ENCODE results near the gene CRYBA2.

CRYBA2 gene

DNA sequence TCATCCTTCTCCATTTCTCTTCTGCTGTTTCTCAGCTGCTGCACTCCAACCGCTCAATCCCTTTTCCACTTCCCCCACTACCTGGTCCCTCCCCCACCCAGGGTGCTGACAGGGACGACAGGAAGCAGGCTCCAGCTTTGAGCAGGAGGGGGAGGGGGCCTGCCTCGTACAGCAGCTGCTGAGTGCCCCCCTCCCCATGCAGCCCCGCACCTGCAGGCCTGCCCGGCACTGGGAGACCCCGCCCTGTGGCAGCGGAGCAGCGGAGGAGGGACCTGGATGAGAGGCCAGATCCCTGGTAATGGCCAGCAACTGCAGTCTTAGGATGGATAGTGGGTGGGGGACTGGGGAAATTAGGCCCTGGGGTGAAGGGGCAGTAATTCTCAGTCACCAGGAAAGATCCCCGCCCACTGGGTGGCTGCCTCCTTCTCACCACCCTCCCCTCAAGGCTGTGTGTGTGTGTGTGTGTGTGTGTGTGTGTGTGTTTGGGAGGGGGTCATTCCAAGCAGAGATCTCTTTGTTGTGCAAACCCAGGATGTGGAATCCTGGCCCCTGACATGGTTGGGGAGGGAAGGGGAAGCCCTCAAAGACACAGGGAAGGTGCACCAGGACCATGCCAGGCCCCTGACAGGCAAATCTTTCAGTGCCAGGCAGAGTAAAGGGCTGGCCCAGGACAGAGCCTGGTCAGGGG, 6.8 kb upstream of the CRYBA2 start:
- Histone ChIP-seq H3K27me3 (ENCODE audit: control insufficient read depth, insufficient read depth, low read length) (peaks cover 84% of the 10 kb centered on the region), H3K4me1 (ENCODE audit: control insufficient read depth, insufficient read depth, low read length) (peaks cover 9% of the 10 kb centered on the region; the same call in 1 of the 2 replicates), H3K27ac (ENCODE audit: low read length) (no peak overlapping the region), H3K36me3 (ENCODE audit: control insufficient read depth, insufficient read depth, low read length) (no peaks in the 10 kb centered on the region), H3K4me3 (ENCODE audit: low read length) (no peak overlapping the region), H3K9me3 (ENCODE audit: control insufficient read depth, insufficient read depth, low read length) (no peaks in the 10 kb centered on the region)
- no peak for DNase-seq (ENCODE audit: low read depth, low spot score)
- no CpG with 5 or more reads among the region's 9 CpGs for WGBS (ENCODE audit: insufficient coverage, insufficient read length)

DNA sequence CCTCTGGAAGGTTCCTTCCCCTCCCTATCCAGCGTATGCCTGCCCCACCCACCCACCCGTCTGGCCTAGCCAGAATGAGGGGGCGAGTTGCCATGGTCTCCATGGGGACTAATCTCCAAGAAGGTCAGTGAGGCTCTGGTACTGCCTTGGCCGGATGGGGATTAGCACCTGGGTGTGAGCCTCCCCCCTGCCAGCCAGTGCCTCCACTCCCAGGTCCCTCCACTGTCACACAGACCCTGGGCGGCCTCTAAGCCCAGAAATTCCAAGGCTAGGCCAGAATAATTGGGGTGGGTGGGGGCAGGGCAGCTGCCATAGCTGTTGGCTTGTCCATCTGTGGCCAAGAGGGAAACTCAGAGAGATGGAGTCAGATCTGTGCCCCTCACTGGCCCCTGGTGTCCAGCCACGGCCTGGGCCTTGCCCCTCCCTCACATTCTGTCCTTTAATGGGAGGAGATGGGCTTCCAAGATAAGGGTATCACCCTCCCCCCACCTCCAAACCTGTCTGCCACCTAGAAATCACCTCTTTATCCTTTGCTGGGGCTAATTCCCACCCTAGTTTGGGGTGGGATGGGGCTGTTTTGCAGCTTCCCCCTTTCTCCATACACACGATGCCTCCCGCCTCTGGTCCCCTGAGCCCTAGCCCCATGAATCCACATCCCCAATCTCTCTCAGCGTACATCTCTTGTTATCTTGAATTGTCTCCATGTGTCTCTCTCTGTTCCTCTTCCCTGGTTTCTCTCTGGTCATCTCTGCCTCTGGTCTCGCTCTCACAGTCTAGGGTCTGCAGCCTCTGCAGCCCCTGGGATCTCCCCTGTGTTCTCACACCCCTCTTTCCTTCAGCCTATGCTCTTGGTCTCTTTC, 6.0 kb upstream of the CRYBA2 start:
- Histone ChIP-seq H3K4me1 (ENCODE audit: control insufficient read depth, insufficient read depth, low read length) (peaks cover 9% of the 10 kb centered on the region; the same call in 1 of the 2 replicates), H3K27me3 (ENCODE audit: control insufficient read depth, insufficient read depth, low read length) (peaks cover 88% of the 10 kb centered on the region), H3K9me3 (ENCODE audit: control insufficient read depth, insufficient read depth, low read length) (no peaks in the 10 kb centered on the region), H3K27ac (ENCODE audit: low read length) (no peak overlapping the region), H3K36me3 (ENCODE audit: control insufficient read depth, insufficient read depth, low read length) (no peaks in the 10 kb centered on the region), H3K4me3 (ENCODE audit: low read length) (no peak overlapping the region)
- no peak for DNase-seq (ENCODE audit: low read depth, low spot score)
- WGBS (ENCODE audit: insufficient coverage, insufficient read length) = no CpG with 5 or more reads among the region's 10 CpGs

DNA sequence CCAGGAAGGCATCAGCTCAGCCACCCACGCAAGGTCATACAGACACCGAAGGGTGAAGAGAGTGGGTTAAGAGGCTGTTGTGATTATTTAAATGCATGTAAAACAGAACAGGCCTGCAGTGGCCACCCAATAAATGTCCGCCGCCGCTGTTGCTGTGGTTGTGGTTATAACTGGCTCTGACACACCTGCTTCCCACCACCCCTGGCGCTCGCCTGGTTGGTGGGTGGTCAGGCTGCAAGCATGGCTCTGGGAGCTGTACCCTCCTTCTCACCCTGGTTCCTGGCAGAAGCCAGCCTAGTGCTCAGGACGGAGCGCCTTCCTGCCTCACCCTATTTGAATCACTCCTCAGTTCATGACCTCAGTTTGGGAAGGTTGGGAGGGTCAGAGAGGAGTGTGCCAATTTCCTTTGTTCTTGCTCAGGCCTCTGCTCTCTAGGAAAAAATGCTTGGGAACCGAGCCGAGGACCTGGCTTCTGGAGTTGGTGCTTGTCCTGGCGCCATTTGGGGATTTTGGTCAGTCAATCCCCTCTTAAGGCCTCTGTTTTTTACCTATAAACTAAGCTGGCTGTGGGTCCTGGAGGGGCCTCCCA, 5.3 kb upstream of the CRYBA2 start:
- DNase-seq (ENCODE audit: low read depth, low spot score) = no peak
- H3K4me1 ChIP-seq (ENCODE audit: control insufficient read depth, insufficient read depth, low read length) = peaks cover 9% of the 10 kb centered on the region; the same call in 1 of the 2 replicates
- H3K36me3 ChIP-seq (ENCODE audit: control insufficient read depth, insufficient read depth, low read length) = no peaks in the 10 kb centered on the region
- WGBS (ENCODE audit: insufficient coverage, insufficient read length) = no CpG with 5 or more reads among the region's 12 CpGs
- H3K9me3 ChIP-seq (ENCODE audit: control insufficient read depth, insufficient read depth, low read length) = no peaks in the 10 kb centered on the region
- H3K27me3 ChIP-seq (ENCODE audit: control insufficient read depth, insufficient read depth, low read length) = peaks cover 88% of the 10 kb centered on the region
- no peak overlapping the region for H3K4me3 ChIP-seq (ENCODE audit: low read length)
- H3K27ac ChIP-seq (ENCODE audit: low read length) = no peak overlapping the region

DNA sequence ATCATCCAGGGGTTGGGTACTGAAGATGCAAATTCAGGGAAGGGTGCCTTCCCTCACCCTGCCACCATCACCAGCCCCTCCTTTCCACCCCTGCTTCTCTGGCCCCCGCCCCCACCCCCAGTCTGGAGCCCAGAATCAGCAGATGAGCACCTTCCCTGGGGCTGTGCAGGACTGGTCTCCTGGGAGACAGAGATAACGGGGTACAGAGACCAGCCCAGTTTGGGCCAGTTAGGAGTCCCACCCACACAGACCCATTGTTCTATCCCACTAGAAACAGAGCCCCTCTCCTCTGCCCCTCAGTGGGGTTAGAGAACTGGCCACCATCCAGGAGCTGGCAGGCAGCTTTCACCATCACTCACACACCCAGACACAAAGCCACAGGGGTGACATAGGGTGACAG, 4.5 kb upstream of the CRYBA2 start:
- Histone ChIP-seq H3K27me3 (ENCODE audit: control insufficient read depth, insufficient read depth, low read length) (peaks cover 93% of the 10 kb centered on the region), H3K4me1 (ENCODE audit: control insufficient read depth, insufficient read depth, low read length) (peaks cover 11% of the 10 kb centered on the region), H3K4me3 (ENCODE audit: low read length) (no peak overlapping the region), H3K27ac (ENCODE audit: low read length) (no peak overlapping the region), H3K9me3 (ENCODE audit: control insufficient read depth, insufficient read depth, low read length) (no peaks in the 10 kb centered on the region), H3K36me3 (ENCODE audit: control insufficient read depth, insufficient read depth, low read length) (no peaks in the 10 kb centered on the region)
- no CpG with 5 or more reads among the region's 2 CpGs for WGBS (ENCODE audit: insufficient coverage, insufficient read length)
- DNase-seq (ENCODE audit: low read depth, low spot score) = no peak

DNA sequence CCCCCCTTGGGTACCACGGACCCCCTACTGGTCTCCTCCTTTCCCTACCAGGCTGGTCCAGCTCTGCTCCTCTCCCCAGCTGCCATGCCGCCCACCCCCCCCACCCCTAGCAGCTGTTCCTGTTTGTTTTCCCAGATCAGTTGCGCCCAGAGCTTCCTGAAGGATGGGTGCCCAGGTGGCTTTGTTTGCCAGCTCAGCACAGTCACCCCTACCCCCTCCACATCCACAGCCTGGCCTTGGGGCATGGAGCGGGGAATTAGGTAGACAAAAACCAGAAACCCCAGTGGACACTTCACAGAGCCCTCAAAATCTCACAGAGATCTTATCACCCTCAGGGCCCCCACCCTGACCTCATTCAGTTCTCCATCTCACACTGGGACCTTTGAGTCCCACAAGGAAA, 3.7 kb upstream of the CRYBA2 start:
- H3K9me3 ChIP-seq (ENCODE audit: control insufficient read depth, insufficient read depth, low read length) = no peaks in the 10 kb centered on the region
- no peaks in the 10 kb centered on the region for H3K36me3 ChIP-seq (ENCODE audit: control insufficient read depth, insufficient read depth, low read length)
- WGBS (ENCODE audit: insufficient coverage, insufficient read length) = no CpG with 5 or more reads among the region's 4 CpGs
- H3K27ac ChIP-seq (ENCODE audit: low read length) = no peak overlapping the region
- DNase-seq (ENCODE audit: low read depth, low spot score) = no peak
- H3K27me3 ChIP-seq (ENCODE audit: control insufficient read depth, insufficient read depth, low read length) = peaks cover 97% of the 10 kb centered on the region
- H3K4me3 ChIP-seq (ENCODE audit: low read length) = no peak overlapping the region
- peaks cover 9% of the 10 kb centered on the region for H3K4me1 ChIP-seq (ENCODE audit: control insufficient read depth, insufficient read depth, low read length)

DNA sequence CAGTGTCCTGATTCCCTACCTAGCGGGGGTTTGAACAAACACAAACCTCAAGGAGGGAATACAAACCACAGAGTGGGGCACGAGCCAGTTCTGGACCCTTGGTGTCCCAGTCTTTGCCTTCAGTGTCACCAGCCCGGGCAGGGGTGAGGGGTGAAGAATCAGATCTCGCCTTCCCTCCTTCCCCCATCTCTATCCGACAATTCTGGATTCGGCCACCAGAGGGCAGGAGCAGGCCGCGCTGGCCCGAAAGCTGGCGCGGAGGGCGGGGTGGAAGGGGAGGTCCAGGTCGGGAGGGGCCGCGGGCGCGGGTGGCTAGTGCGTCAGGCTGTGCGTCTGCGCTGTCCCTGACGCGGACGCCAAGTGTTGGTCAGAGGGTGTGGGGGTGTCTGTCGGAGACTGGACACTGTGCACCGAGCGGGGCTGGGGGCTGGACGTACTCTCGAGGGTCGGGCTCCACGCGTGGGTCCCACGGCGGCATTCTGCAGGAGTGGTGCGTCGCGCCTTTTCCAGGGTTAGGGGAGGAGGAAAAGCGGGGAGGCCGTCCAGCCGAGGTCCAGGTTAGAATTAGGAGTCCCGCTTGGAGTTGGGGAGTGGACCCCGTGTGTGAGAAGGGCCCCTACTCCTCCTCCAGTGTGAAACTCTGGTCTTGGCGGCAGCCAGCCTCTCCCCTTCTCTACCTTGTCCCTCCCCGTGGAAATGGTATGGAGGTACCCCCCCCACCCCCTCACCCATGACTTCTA, 2.9 kb upstream of the CRYBA2 start:
- no peak for DNase-seq (ENCODE audit: low read depth, low spot score)
- H3K4me1 ChIP-seq (ENCODE audit: control insufficient read depth, insufficient read depth, low read length) = peaks cover 9% of the 10 kb centered on the region
- WGBS (ENCODE audit: insufficient coverage, insufficient read length) = no CpG with 5 or more reads among the region's 43 CpGs
- no peaks in the 10 kb centered on the region for H3K9me3 ChIP-seq (ENCODE audit: control insufficient read depth, insufficient read depth, low read length)
- peaks cover 97% of the 10 kb centered on the region for H3K27me3 ChIP-seq (ENCODE audit: control insufficient read depth, insufficient read depth, low read length)
- no peak overlapping the region for H3K27ac ChIP-seq (ENCODE audit: low read length)
- peak overlapping the region; percentile 16; the same call in 1 of the 2 replicates for H3K4me3 ChIP-seq (ENCODE audit: low read length)
- no peaks in the 10 kb centered on the region for H3K36me3 ChIP-seq (ENCODE audit: control insufficient read depth, insufficient read depth, low read length)

DNA sequence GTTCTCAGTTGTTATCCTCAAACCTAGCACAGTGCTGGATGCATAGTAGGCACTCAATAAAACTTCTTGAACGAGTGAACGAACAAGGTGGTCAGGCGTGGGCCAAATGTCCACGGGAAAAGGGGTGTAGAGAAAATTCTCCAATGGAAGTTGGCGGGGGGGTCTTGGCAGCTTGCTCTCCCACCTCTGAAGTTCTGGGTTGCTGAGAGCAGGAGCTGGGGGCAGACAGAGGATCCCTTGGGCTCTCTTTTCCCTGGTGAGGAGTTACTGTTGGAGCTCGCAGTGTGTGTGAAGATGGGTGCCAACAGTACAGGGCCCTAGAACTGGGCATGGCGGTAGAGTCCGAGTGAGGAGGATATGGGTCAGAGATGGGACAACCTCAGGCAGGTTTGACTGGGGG, 2.3 kb upstream of the CRYBA2 start:
- H3K27ac ChIP-seq (ENCODE audit: low read length) = no peak overlapping the region
- no CpG with 5 or more reads among the region's 8 CpGs for WGBS (ENCODE audit: insufficient coverage, insufficient read length)
- H3K4me3 ChIP-seq (ENCODE audit: low read length) = no peak overlapping the region
- H3K27me3 ChIP-seq (ENCODE audit: control insufficient read depth, insufficient read depth, low read length) = peaks cover 97% of the 10 kb centered on the region
- H3K9me3 ChIP-seq (ENCODE audit: control insufficient read depth, insufficient read depth, low read length) = no peaks in the 10 kb centered on the region
- no peaks in the 10 kb centered on the region for H3K36me3 ChIP-seq (ENCODE audit: control insufficient read depth, insufficient read depth, low read length)
- DNase-seq (ENCODE audit: low read depth, low spot score) = no peak
- H3K4me1 ChIP-seq (ENCODE audit: control insufficient read depth, insufficient read depth, low read length) = peaks cover 9% of the 10 kb centered on the region

DNA sequence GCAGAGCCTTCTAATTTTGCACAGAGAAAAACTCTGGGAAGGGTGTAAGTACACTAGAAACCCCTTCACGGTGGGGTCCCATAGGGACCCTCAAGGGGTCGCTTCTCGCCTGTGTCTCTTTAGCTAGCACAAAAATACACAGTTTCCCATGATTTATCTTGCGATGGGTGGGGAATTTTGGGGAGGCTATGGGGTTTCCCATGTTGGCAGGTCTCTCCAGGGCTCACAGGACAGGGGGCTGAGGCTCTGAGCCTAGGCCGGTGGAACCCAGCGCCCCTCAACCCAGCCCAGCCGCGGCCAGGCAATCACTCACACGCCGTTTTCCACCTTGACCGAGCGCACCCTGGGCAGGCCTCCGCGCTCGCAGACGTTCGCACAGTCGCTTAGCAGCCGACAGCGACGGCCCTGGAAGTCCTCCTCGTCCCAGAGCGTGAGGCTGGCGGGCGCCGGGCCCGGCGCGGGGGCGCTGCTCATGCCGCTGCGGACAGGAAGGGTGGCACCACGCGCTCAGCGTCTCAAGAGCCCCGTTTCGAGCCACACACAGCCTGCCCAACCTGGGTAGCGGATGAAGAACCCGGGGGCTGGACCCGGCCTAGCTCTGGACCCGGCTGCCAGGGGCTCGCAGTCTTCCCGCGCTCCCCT, 398 bp downstream of the CRYBA2 start:
- Histone ChIP-seq H3K4me3 (ENCODE audit: low read length) (no peak overlapping the region), H3K36me3 (ENCODE audit: control insufficient read depth, insufficient read depth, low read length) (no peaks in the 10 kb centered on the region), H3K4me1 (ENCODE audit: control insufficient read depth, insufficient read depth, low read length) (peaks cover 4% of the 10 kb centered on the region), H3K27me3 (ENCODE audit: control insufficient read depth, insufficient read depth, low read length) (peaks cover 98% of the 10 kb centered on the region), H3K9me3 (ENCODE audit: control insufficient read depth, insufficient read depth, low read length) (no peaks in the 10 kb centered on the region), H3K27ac (ENCODE audit: low read length) (no peak overlapping the region)
- WGBS (ENCODE audit: insufficient coverage, insufficient read length) = no CpG with 5 or more reads among the region's 44 CpGs
- DNase-seq (ENCODE audit: low read depth, low spot score) = no peak

DNA sequence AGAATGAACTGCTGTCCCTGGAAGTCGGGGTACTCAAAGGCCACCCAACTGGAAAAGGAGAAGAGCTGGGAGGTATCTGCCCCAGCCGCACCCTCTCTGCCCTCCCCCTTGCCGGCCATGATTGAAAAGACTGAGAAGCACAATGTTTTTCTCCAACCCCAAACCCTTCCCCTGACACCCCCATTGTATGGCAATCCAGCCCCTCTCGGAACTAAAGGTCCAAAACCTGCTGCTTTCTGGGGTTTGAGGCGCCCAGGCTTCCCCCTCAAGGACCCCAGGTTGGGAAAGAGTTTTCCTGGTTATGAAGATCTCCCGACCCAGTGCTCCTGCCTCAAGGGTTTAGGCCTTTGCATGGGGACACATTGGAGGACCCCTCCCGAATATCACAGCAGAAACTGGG, 1.0 kb downstream of the CRYBA2 start:
- peaks cover 4% of the 10 kb centered on the region for H3K4me1 ChIP-seq (ENCODE audit: control insufficient read depth, insufficient read depth, low read length)
- no peaks in the 10 kb centered on the region for H3K9me3 ChIP-seq (ENCODE audit: control insufficient read depth, insufficient read depth, low read length)
- no CpG with 5 or more reads among the region's 7 CpGs for WGBS (ENCODE audit: insufficient coverage, insufficient read length)
- H3K36me3 ChIP-seq (ENCODE audit: control insufficient read depth, insufficient read depth, low read length) = no peaks in the 10 kb centered on the region
- no peak overlapping the region for H3K27ac ChIP-seq (ENCODE audit: low read length)
- no peak for DNase-seq (ENCODE audit: low read depth, low spot score)
- H3K4me3 ChIP-seq (ENCODE audit: low read length) = no peak overlapping the region
- H3K27me3 ChIP-seq (ENCODE audit: control insufficient read depth, insufficient read depth, low read length) = peaks cover 98% of the 10 kb centered on the region

Measured in iPS DF 6.9 (cell line).